Right cardiac atrium (tissue), 5 donors: ENCODE data around the gene NRBP1. TPM values are rescaled to one million over a fixed set of nuclear protein-coding genes. Genes with fewer than 3 reads are reported as not detected.
A peak's percentile ranks its signal among the peaks of the same experiment; 100 is the strongest.

Source experiments
- ATAC-seq, 2 donors: fragments of 200-7000 bp; cut with Tn5 transposase; one replicate each; pipeline versions ENCODE4 v1.8.0 to v1.9.1; 2020; ENCODE audit warnings: moderate library complexity in 2 of 2, mild to moderate bottlenecking in 1 of 2
- DNase-seq, 3 donors: peaks; one replicate each; pipeline ENCODE4 v3.0.0-alpha.2; 2020
- H3K27ac ChIP-seq: one replicate; pipeline ENCODE4 v1.5.1; 2013; ENCODE audit warnings: mild to moderate bottlenecking, low read length, control low read depth, moderate library complexity
- H3K27me3 ChIP-seq: one replicate; pipeline ENCODE4 v1.6.1; 2013; ENCODE audit not compliant: control insufficient read depth, insufficient read depth
- H3K4me1 ChIP-seq: one replicate; pipeline ENCODE4 v1.6.1; 2013; ENCODE audit warnings: low read length; ENCODE audit not compliant: control insufficient read depth, insufficient read depth
- H3K4me3 ChIP-seq: one replicate; pipeline ENCODE4 v1.5.1; 2013; ENCODE audit warnings: low read length, control low read depth
- H3K9me3 ChIP-seq: one replicate; pipeline ENCODE4 v1.6.1; 2013; ENCODE audit warnings: low read length; ENCODE audit not compliant: control insufficient read depth
- WGBS: extraction: QIAGEN DNeasy Blood & Tissue Kit; methylation state at CpG from one replicate; pipeline ENCODE4 v1.1.7; 2013; 5-methylcytosine and 5-hydroxymethylcytosine counted together
- intact Hi-C, 4 donors: fragments of 100-400 bp; cut with DNase I; formaldehyde crosslinking; loops; one replicate each; pipeline versions ENCODE4 v1.11.0 to v1.14.0; 2022 to 2023
- long read RNA-seq, 4 donors: library from polyadenylated mRNA; unstranded; transcript quantifications; one replicate each; pipeline ENCODE4 v2.0.0, GENCODE V29; 2020 to 2021
- polyA plus RNA-seq: library from polyadenylated mRNA; stranded (reverse); fragments of 200-250 nt; gene quantifications from one replicate; pipeline ENCODE4 v1.2.3, GENCODE V29; 2013
- total RNA-seq, 4 donors: library from RNA; stranded (reverse); fragmentation: NEBNext Ultra II Directional; extraction: Animal tissue kit (Norgen Biotek cat#: 25700); gene quantifications; one replicate each; pipeline ENCODE4 v1.2.1, GENCODE V29; 2021
- donor health status: healthy with polysubstance abuse.
- donor health status: DM: no; HTN: yes; CAD: no.
- donor health status: DM: no; HTN: no; CAD: no.
- donor health status: DM: no; HTN: yes; CAD: no; lungs with severe emphysema.
- donor health status: DM: yes; HTN: yes; CAD: no.

Gene NRBP1
- total RNA-seq (10 to 100 TPM; 46.6 to 61.3 (median 51.8) TPM), polyA plus RNA-seq (37.7 TPM)
- long read RNA-seq, donor 1, transcript NRBP1-203 (18 exons, 2,163 nt): major isoform, 12 of 135 reads
- long read RNA-seq, donor 1, partial matches to known transcripts: 116 of 135 reads
- long read RNA-seq, donor 1, other reads (novel, unspliced or antisense): 7 of 135 reads
- long read RNA-seq, donor 2, transcript NRBP1-203 (18 exons, 2,163 nt): major isoform, 7 of 76 reads
- long read RNA-seq, donor 2, partial matches to known transcripts: 65 of 76 reads
- long read RNA-seq, donor 2, other reads (novel, unspliced or antisense): 4 of 76 reads
- long read RNA-seq, donor 3, transcript NRBP1-203 (18 exons, 2,163 nt): major isoform, 63 of 613 reads
- long read RNA-seq, donor 3, partial matches to known transcripts: 515 of 613 reads
- long read RNA-seq, donor 3, other reads (novel, unspliced or antisense): 33 of 613 reads
- long read RNA-seq, donor 4, transcript NRBP1-203 (18 exons, 2,163 nt): major isoform, 7 of 81 reads
- long read RNA-seq, donor 4, partial matches to known transcripts: 69 of 81 reads
- long read RNA-seq, donor 4, other reads (novel, unspliced or antisense): 5 of 81 reads

DNA sequence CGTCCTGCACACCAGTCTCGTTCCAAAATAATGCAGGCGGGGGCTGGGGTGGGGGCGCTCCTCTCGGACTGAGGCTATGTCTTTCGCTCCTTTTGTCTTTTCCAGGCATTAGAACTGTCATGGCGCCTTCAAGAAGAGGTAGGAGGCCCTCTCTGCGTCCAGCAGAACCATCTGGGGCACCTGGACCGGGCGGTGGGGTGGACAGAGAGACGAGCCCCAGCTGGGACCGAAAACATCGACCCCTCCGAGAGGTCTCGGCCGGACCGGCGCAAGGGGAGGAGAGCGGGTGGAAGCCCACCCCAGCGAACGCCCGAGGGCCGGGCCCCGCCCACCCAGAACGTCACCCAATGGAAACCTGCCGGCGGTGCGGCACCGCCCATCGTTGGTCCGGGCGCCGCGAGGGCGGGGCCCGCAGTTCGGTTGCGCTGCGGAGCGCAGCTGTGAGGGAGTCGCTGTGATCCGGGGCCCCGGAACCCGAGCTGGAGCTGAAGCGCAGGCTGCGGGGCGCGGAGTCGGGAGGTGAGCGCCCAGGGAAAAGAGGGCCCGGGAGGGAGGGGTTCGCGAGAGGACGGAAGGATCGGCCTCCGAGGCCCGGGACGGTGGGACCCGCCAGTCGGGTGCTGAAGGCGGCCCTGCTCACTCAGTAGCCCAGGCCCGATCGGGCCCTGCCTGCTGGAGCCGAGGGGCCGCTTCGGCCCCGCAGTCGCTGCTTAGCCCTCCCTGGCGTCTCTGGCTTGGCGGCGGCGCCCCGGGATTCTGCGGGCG, at the start of gene NRBP1:
Gene NRBP1 (plus strand): TSS at position 419 of the 765 bp plus-strand sequence. CDS start 4,643 bp downstream, outside the sequence.
- WGBS: under 1% methylated on average over 75 of the region's 75 CpGs
- peak; percentile 92 to 98 (median 97) for DNase-seq

DNA sequence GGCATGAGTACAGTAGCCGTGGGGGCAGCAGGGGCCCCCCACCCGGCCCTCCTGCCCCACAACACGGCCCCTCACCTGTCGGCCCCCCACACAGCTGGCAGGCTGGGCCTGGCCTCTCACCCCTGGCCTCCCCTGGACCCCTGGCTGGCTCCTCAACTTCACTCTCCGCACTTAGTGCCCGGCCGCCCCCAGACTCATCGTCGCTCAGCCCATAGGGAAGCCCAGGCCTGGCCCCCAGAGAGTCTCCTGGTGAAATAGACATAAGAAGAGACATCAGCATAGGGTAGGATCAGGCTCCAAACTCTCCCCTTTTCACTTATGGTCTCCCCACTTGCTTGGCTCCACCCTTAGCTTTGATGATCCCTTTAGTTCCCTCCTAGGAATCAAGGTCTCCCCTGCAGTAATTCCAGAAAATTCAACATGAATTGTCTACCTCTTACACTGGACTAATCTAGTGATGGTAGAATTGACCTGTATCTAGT, 49.6 kb upstream of the NRBP1 start:
- intact Hi-C loops: no loop called here
- no peaks in the 10 kb centered on the region for H3K27me3 ChIP-seq
- H3K27ac ChIP-seq: no peak overlapping the region
- no peaks in the 10 kb centered on the region for H3K9me3 ChIP-seq
- DNase-seq: peak in 1 of 3 donors; percentile 68
- WGBS: 86% methylated on average over 9 of the region's 9 CpGs
- H3K4me3 ChIP-seq: no peak overlapping the region
- peaks cover 2% of the 10 kb centered on the region for H3K4me1 ChIP-seq
- no peak for ATAC-seq

More for the DNA sequence above, at the start of gene NRBP1:
- peaks cover 3% of the 10 kb centered on the region for H3K4me1 ChIP-seq
- intact Hi-C loops: no loop called here
- peak within 1 kb of the TSS; percentile 93 for H3K4me3 ChIP-seq
- H3K9me3 ChIP-seq: no peaks in the 10 kb centered on the region
- peak; percentile 97 to 98 for ATAC-seq
- peak within 1 kb of the TSS; percentile 89 for H3K27ac ChIP-seq
- no peaks in the 10 kb centered on the region for H3K27me3 ChIP-seq

DNA sequence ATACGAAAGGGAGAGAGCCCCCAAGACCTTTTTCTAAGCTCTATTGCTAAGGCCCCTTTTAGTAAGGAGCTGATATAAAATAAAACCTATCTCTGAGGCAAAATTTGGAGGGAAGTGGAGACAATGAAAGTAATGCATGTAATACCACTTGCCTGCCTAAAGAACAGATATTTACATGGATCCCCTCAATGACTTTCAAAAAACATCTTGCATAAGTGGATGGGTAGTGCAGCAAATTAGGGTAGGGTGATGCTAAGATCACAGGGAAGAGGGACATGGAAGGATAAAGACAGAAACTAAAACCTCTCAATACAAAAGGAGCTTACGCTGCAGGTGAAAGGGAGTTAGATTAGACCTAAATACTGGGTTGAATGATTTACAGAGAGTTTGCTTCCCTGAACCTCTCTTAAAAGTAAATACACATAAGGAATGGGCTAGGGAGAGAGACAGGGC, 49.0 kb upstream of the NRBP1 start:
- Histone ChIP-seq H3K4me1 (peaks cover 2% of the 10 kb centered on the region), H3K27ac (no peak overlapping the region), H3K27me3 (no peaks in the 10 kb centered on the region), H3K4me3 (peak overlapping the region; percentile 80), H3K9me3 (no peaks in the 10 kb centered on the region)
- intact Hi-C loops: no loop called here
- DNase-seq (no peak), ATAC-seq (no peak)
- 79% methylated on average over 2 of the region's 2 CpGs for WGBS

DNA sequence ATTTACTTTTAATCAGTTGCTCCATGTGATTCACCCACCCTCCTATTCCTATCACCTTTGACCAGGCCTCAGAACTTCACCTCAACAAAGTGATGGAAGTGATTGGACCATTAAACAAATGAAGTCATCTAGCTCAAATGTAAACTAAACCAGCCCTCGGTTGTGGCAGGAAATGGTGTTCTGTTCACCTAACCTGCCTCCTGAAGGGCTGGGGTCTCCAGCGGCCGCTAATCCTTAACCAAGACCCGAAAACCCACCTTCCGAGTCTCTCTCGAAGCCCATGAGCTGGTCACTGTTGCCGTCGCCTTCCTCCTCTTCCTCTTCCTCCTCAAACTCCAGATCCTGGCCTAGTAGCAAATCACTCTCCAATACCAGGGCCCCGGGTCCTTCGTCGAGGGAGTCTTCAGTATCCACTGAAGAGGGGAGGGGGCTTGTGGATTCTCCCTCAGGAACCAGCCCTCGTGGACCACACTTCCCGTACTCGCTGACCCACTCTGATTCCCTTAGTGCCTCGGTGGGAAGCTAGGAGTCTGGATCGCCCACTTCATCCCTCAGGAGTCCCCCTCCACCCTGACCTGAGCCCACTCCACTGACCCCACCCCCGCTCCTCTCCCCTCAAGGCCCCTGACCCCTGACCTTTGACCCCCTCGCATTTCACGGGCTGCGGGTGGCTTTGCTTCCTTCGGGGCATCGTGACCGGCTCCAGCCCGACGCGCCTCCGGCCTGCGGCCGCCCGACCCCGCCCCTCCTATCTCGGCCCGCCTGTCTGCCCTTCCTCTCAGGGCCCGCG, 48.4 kb upstream of the NRBP1 start:
- Histone ChIP-seq H3K27me3 (no peaks in the 10 kb centered on the region), H3K4me3 (peak overlapping the region; percentile 80), H3K9me3 (no peaks in the 10 kb centered on the region), H3K27ac (peak overlapping the region; percentile 80), H3K4me1 (peaks cover 2% of the 10 kb centered on the region)
- intact Hi-C loops: no loop called here
- ATAC-seq (peak in 1 of 2 donors; percentile 32), DNase-seq (peak; percentile 83 to 91 (median 89))
- under 1% methylated on average over 35 of the region's 35 CpGs for WGBS

DNA sequence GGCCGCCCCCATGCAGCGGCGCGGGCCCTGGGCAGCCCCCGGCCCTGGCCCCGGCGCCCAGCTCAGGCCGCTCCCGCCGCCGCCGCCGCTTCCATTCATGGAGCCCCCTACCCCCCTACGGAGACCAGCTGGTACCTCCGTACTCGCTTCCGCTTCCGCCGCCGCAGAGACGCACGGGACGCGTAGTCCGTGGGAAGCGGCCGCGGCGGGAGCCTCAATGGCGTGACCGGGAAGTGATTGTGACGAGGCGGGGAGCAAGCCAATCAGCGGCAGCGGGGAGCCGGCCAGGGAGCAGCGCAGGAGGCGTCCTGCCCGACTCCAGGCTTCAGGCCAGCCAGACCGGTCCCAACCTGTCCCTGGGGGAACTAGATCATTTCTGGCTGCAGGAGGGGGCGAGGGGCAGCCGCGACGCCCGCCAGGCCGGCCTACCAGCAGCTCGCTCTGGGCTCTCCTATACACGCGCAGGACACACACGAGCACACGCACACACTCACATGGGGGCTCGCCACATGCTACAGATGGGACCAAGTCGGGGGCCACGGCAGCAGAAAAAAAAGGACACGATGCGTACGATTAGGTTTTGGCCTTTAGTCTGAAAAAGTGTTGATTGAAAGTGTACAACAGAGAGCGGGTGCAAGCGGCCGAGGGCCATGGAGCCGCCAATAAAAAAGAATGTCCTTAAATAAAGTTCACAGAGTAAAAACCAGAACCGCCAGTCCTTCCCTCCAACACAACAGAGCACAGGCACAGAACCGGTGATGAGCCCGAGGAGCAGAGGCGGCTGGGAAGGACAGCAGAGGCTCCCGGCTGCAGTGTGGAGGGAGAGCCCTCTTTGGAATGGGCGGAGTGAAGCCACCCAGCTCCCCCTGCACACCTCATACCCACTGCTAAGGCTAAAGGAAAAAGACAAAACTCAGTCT, 47.5 kb upstream of the NRBP1 start, which contains the start of gene ZNF513:
Gene ZNF513 (minus strand): TSS at position 109 of the 920 bp plus-strand sequence. CDS start 208 bp downstream, outside the sequence.
- peaks cover 2% of the 10 kb centered on the region for H3K4me1 ChIP-seq
- H3K27me3 ChIP-seq: no peaks in the 10 kb centered on the region
- ATAC-seq: peak; percentile 92 to 93
- H3K27ac ChIP-seq: peak within 1 kb of the TSS; percentile 87
- WGBS: 10% methylated on average over 67 of the region's 67 CpGs
- peak; percentile 98 to 99 (median 99) for DNase-seq
- H3K4me3 ChIP-seq: peak within 1 kb of the TSS; percentile 80
- intact Hi-C loops: no loop called here
- no peaks in the 10 kb centered on the region for H3K9me3 ChIP-seq

DNA sequence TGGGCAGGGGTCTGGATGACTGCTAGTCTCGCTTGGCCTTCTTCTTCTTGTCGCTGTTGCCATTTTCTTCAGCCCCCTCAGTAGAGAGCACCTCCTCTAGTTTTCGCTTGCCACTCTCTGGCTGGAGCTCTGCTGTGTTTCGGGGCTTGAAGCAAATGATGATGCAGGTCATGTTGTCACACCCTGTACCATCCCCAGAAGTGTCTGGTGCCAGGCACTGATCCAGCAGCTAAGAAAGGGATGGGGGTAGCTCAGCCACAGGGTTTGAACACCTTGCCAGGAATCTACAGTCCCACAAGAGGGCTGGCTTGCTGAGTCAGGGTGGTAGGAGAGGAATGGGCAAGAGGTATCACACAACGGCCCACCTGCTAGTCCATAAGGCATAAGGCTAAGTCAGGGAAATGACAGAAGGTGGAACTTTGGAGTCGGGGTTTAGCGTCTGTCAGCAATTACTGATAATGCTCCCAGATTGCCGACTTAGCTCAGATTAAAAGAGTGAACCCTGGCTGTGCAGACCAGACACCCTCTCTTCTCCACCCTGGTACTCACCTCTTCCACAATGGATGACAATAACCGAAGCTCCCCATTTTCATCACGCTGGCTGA, 46.8 kb upstream of the NRBP1 start:
- Histone ChIP-seq H3K4me1 (peaks cover 2% of the 10 kb centered on the region), H3K4me3 (no peak overlapping the region), H3K27ac (no peak overlapping the region), H3K27me3 (no peaks in the 10 kb centered on the region), H3K9me3 (no peaks in the 10 kb centered on the region)
- DNase-seq (no peak), ATAC-seq (no peak)
- 88% methylated on average over 10 of the region's 10 CpGs for WGBS
- intact Hi-C loops: no loop called here

DNA sequence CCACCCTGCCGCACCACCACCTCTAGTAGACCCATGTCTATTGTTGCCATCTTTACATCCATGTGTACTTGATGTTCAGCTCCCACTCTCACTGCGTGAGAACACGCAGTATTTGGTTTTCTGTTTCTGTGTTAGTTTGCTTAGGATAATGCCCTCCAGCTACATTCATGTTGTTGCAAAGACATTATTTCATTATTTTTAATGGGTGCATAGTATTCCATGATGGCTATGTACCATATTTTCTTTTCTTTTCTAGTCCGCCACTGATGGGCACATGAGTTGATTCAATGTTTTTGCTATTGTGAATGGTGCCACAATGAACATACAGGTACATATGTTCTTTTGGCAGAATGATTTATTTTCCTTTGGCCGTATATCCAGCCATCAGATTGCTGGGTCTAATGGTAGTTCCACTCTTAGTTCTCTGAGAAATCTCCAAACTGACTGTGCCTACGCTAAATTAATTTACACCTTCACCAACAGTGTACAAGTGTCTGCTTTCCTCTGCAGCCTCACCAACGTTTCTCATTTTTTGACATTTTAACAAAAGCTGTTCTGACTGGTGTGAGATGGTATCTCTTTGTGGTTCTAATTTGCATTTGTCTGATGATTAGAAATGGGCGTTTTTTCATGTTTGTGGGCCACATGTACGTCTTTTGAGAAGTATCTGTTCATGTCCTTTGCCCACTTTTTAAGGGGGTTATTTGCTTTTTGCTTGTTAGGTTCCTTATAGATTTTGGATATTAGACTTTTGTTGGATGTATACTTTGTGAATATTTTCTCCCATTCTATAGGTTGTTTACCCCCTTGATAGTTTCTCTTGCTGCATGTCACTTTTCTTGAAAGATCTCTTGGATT, 37.4 kb upstream of the NRBP1 start:
- no peak for ATAC-seq
- no peak for DNase-seq
- Histone ChIP-seq H3K9me3 (no peaks in the 10 kb centered on the region), H3K4me3 (no peak overlapping the region), H3K27ac (no peak overlapping the region), H3K27me3 (no peaks in the 10 kb centered on the region), H3K4me1 (no peaks in the 10 kb centered on the region)
- 95% methylated on average over 9 of the region's 9 CpGs for WGBS
- intact Hi-C loops: no loop called here

DNA sequence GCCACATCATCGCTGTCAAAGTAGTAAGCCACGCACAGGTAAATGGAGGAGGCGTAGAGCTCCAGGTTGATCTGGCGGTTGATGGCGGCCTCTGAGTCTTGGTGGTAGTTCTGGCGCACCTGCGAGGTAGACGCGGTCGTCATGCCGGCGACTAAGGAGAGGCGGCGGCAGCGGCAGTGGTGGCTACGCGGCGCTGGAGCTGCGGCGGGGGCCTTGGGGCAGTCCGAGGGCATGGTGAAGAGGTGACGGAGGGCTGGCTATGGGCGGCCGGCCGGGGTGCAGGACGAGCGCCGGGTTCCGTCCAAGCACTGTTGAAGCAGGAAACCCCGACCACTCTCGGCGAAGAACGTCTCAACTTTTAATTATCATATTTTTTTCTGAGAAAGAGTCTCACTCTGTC, 35.2 kb upstream of the NRBP1 start:
- H3K4me3 ChIP-seq: no peak overlapping the region
- 98% methylated on average over 33 of the region's 33 CpGs for WGBS

DNA sequence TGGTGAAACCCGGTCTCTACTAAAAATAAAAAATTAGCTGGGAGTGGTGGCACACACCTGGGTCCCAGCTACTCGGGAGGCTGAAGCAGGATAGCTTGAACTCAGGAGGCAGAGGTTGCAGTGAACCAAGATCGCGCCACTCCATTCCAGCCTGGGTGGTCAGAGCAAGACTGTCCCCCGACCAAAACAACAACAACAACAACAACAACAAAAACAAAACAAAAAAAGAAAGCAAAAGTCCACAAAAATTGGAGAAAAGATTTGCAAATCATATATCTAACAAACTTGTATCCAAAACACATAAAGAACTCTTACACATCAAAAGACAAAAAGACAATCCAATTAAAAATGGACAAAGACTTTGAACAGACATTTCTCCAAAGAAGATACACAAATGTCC, 29.5 kb upstream of the NRBP1 start:
- intact Hi-C loops: no loop called here
- no peak overlapping the region for H3K27ac ChIP-seq
- 96% methylated on average over 5 of the region's 5 CpGs for WGBS
- H3K4me1 ChIP-seq: no peaks in the 10 kb centered on the region
- no peaks in the 10 kb centered on the region for H3K9me3 ChIP-seq
- ATAC-seq (no peak), DNase-seq (no peak)
- no peak overlapping the region for H3K4me3 ChIP-seq
- no peaks in the 10 kb centered on the region for H3K27me3 ChIP-seq

More for the DNA sequence above, 35.2 kb upstream of the NRBP1 start:
- ATAC-seq (no peak), DNase-seq (no peak)
- no peaks in the 10 kb centered on the region for H3K27me3 ChIP-seq
- H3K27ac ChIP-seq: no peak overlapping the region
- intact Hi-C loops: no loop called here
- no peaks in the 10 kb centered on the region for H3K9me3 ChIP-seq
- H3K4me1 ChIP-seq: no peaks in the 10 kb centered on the region
